ENCODE measurements around the gene VPS37B. TPM values are rescaled to one million over a fixed set of nuclear protein-coding genes. Genes with fewer than 3 reads are reported as not detected.

The VPS37B gene
- total RNA-seq, 1 experiment from 2014 or later, result 18.1 TPM

- Mint-ChIP-seq H3K9me3 (no peaks in the 10 kb centered on the region), H3K27me3 (ENCODE audit: low read depth) (peaks cover 73% of the 10 kb centered on the region), H3K36me3 (no peaks in the 10 kb centered on the region), H3K27ac (no peak overlapping the region), H3K4me1 (peaks cover 57% of the 10 kb centered on the region), H3K4me3 (no peak overlapping the region)
- POLR2A ChIA-PET, result interaction anchor here (0.8 kb wide), 1 partner anchor 15 kb away, joined by 4 read pairs; no protein-coding TSS in a partner anchor
- CTCF ChIA-PET, result interaction anchor here (1.2 to 1.9 kb wide), 3 partner anchors 16 to 33 kb away, joined by 3 to 8 read pairs (median 3); no protein-coding TSS in a partner anchor
- no peak for ATAC-seq
- no peak for DNase-seq (ENCODE audit: low spot score)
- no peak for TF ChIP-seq ZNF423 (CRISPR knock-in tag; IDR thresholded peaks at IDR 0.05)
- TF ChIP-seq NFE2L1 (CRISPR knock-in tag; IDR thresholded peaks at IDR 0.05), result no peak
- no peak for TF ChIP-seq ZNF416 (CRISPR knock-in tag; IDR thresholded peaks at IDR 0.05)
- TF ChIP-seq MXD4 (CRISPR knock-in tag; IDR thresholded peaks at IDR 0.05; ENCODE audit: borderline replicate concordance), result no peak
- no peak for TF ChIP-seq JUN (CRISPR knock-in tag; IDR thresholded peaks at IDR 0.05)
- TF ChIP-seq CREB1 (CRISPR knock-in tag; IDR thresholded peaks at IDR 0.05), result no peak
- no peak for TF ChIP-seq ZNF138 (CRISPR knock-in tag; conservative IDR thresholded peaks at IDR 0.05)
- TF ChIP-seq, protein P1, sequence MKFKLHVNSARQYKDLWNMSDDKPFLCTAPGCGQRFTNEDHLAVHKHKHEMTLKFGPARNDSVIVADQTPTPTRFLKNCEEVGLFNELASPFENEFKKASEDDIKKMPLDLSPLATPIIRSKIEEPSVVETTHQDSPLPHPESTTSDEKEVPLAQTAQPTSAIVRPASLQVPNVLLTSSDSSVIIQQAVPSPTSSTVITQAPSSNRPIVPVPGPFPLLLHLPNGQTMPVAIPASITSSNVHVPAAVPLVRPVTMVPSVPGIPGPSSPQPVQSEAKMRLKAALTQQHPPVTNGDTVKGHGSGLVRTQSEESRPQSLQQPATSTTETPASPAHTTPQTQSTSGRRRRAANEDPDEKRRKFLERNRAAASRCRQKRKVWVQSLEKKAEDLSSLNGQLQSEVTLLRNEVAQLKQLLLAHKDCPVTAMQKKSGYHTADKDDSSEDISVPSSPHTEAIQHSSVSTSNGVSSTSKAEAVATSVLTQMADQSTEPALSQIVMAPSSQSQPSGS (CRISPR knock-in tag; IDR thresholded peaks at IDR 0.05; ENCODE audit: borderline replicate concordance, low read depth), result no peak
- TF ChIP-seq SP1 (CRISPR knock-in tag; conservative IDR thresholded peaks at IDR 0.05), result no peak
- no peak for TF ChIP-seq ZMAT4 (CRISPR knock-in tag; IDR thresholded peaks at IDR 0.05)
- TF ChIP-seq, protein P2, sequence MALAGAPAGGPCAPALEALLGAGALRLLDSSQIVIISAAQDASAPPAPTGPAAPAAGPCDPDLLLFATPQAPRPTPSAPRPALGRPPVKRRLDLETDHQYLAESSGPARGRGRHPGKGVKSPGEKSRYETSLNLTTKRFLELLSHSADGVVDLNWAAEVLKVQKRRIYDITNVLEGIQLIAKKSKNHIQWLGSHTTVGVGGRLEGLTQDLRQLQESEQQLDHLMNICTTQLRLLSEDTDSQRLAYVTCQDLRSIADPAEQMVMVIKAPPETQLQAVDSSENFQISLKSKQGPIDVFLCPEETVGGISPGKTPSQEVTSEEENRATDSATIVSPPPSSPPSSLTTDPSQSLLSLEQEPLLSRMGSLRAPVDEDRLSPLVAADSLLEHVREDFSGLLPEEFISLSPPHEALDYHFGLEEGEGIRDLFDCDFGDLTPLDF (CRISPR knock-in tag; IDR thresholded peaks at IDR 0.05), result no peak
These were observed 8.1 kb downstream of the VPS37B start for GRCh38 chr12:122887819-122888212.

DNA sequence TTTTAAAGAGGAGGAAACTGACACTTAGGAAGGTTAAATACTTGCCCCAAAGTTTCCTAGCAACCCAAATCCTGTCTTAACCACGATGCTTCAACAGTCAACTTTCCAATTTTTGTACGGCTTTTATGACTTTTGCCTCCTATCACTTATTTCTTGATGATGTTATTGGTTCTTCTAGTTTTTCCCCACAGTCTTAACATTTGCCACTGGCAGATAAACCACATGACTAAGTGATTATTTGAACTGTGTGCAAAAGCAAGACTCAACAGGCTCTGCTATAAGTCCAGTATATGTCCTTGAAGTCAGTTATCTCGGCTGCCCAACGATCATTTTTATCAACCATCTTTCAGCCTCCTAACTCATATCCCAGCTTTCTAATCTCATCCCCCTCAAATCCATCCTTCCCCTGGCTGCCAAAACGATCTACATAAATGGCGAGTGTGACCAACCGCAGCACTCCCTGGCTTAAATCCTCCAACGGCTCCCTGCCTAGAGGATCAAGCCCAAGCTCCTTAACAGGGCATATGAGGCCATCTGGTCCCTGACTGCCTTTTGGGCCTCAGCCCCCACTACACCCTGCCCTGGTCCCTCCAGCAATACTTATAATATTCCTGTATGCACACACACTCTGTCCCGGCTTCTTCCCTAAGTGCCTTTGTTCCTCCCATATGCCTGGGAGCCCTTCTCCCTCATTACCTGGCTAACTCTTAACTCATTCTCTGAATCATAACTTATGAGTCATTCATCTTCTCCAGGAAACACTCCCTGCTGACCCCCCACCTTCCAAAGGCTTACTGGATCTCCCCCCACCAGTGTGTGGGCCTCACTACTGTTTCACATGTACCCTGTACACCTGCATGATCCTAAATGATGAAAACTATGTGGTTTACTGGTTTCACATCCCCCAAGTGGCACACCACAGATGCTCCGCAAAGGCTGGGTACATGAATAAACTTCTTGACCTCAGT, 8.8 kb downstream of the VPS37B start:
- H3K4me3 Mint-ChIP-seq, result no peak overlapping the region
- H3K27ac Mint-ChIP-seq, result no peak overlapping the region
- H3K4me1 Mint-ChIP-seq, result peaks cover 50% of the 10 kb centered on the region
- H3K27me3 Mint-ChIP-seq (ENCODE audit: low read depth), result peaks cover 77% of the 10 kb centered on the region
- no peaks in the 10 kb centered on the region for H3K9me3 Mint-ChIP-seq
- no peaks in the 10 kb centered on the region for H3K36me3 Mint-ChIP-seq
- TF ChIP-seq AFF4 (CRISPR knock-in tag; IDR thresholded peaks at IDR 0.05; ENCODE audit: borderline replicate concordance) (no peak), ZNF281 (CRISPR knock-in tag; IDR thresholded peaks at IDR 0.05) (no peak), FOXP1 (CRISPR knock-in tag; IDR thresholded peaks at IDR 0.05; ENCODE audit: borderline replicate concordance) (no peak), ZMAT4 (CRISPR knock-in tag; IDR thresholded peaks at IDR 0.05) (no peak), PRRX2 (CRISPR knock-in tag; IDR thresholded peaks at IDR 0.05) (no peak)
- TF ChIP-seq, protein P3, sequence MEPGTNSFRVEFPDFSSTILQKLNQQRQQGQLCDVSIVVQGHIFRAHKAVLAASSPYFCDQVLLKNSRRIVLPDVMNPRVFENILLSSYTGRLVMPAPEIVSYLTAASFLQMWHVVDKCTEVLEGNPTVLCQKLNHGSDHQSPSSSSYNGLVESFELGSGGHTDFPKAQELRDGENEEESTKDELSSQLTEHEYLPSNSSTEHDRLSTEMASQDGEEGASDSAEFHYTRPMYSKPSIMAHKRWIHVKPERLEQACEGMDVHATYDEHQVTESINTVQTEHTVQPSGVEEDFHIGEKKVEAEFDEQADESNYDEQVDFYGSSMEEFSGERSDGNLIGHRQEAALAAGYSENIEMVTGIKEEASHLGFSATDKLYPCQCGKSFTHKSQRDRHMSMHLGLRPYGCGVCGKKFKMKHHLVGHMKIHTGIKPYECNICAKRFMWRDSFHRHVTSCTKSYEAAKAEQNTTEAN (CRISPR knock-in tag; IDR thresholded peaks at IDR 0.05), result no peak
- TF ChIP-seq, protein P4, sequence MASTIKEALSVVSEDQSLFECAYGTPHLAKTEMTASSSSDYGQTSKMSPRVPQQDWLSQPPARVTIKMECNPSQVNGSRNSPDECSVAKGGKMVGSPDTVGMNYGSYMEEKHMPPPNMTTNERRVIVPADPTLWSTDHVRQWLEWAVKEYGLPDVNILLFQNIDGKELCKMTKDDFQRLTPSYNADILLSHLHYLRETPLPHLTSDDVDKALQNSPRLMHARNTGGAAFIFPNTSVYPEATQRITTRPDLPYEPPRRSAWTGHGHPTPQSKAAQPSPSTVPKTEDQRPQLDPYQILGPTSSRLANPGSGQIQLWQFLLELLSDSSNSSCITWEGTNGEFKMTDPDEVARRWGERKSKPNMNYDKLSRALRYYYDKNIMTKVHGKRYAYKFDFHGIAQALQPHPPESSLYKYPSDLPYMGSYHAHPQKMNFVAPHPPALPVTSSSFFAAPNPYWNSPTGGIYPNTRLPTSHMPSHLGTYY (CRISPR knock-in tag; IDR thresholded peaks at IDR 0.05), result no peak
- DNase-seq (ENCODE audit: low spot score) (no peak), ATAC-seq (no peak)
- ChIA-PET POLR2A (no interaction called here), CTCF (interaction anchor here (1.2 to 1.5 kb wide), 2 partner anchors 20 to 34 kb away, joined by 3 to 4 read pairs; no protein-coding TSS in a partner anchor)
